ENCODE results near the gene ATP1A2.

- TF ChIP-seq MYC (IDR thresholded peaks at IDR 0.05; ENCODE audit: low read depth, low read length) (no peak), POLR2AphosphoS5 (IDR thresholded peaks at IDR 0.05; ENCODE audit: insufficient read depth, low read depth, low read length) (no peak), CTCF (IDR thresholded peaks at IDR 0.05; ENCODE audit: extremely low read depth in 1 of 2, insufficient read depth in 1 of 2, low read depth in 1 of 2, low read length in 2 of 2) (no peak), EZH2 (IDR thresholded peaks at IDR 0.05; ENCODE audit: borderline replicate concordance, low read depth, low read length, severe bottlenecking) (no peak), MAX (IDR thresholded peaks at IDR 0.05; ENCODE audit: insufficient read depth, insufficient read length) (no peak), POLR2A (IDR thresholded peaks at IDR 0.05; ENCODE audit: low read depth, low read length) (no peak), JUN (IDR thresholded peaks at IDR 0.05; ENCODE audit: borderline replicate concordance, insufficient read depth, insufficient read length, low read depth) (no peak), FOS (IDR thresholded peaks at IDR 0.05; ENCODE audit: borderline replicate concordance, insufficient read depth, low read length) (no peak)
These were observed 30.7 kb upstream of the ATP1A2 start for GRCh38 chr1:160084771-160085321.

Measured in endothelial cell of umbilical vein (primary cell).